Sigmoid colon (tissue), 3 donors: ENCODE results near the gene SSUH2.

ENCODE experiments used
- POLR2A ChIP-seq, 2 donors: fragments of 450-650 bp; IDR thresholded peaks; one replicate each; pipeline ENCODE4 v1.6.1; 2016; ENCODE audit warnings: antibody characterized with exemption in 2 of 2, mild to moderate bottlenecking in 2 of 2, moderate library complexity in 2 of 2
- TF ChIP-seq, protein P1 (sequence below), 4 experiments: fragments of 450-650 bp in 3 of 4; fragments of 200-600 bp in 1 of 4; IDR thresholded peaks; one replicate each; pipeline ENCODE4 v1.5.1; 2016 to 2019; ENCODE audit warnings: antibody characterized with exemption in 4 of 4, mild to moderate bottlenecking in 3 of 4, moderate library complexity in 2 of 4

DNA sequence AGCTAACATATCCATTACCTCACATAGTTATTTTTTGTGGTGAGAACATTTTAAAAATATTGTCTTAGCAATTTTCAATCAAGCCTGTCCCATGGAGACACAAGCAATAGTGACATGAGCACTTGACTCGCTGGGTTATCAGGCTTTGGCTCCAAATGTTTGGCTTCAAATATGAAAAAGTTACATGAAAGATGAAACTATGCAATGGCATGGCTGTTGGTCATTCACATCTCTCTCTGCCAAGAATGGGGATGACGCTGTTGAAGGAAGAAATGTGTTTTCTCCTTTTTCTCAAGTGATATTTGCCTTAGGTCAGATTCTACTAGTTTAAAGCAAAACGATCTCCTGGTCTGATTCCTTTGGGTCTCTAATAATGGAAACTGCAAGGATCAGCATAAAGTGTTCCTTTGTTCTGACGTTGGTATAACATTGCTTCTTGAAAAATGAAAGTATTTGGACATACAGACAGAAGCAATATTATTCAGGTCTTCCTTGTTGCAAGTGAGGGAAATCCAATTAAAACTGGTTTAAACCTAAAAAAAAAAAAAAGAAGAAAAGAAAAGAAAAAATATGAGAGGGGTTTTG, 71.2 kb downstream of the SSUH2 start:
- TF ChIP-seq, protein P1, sequence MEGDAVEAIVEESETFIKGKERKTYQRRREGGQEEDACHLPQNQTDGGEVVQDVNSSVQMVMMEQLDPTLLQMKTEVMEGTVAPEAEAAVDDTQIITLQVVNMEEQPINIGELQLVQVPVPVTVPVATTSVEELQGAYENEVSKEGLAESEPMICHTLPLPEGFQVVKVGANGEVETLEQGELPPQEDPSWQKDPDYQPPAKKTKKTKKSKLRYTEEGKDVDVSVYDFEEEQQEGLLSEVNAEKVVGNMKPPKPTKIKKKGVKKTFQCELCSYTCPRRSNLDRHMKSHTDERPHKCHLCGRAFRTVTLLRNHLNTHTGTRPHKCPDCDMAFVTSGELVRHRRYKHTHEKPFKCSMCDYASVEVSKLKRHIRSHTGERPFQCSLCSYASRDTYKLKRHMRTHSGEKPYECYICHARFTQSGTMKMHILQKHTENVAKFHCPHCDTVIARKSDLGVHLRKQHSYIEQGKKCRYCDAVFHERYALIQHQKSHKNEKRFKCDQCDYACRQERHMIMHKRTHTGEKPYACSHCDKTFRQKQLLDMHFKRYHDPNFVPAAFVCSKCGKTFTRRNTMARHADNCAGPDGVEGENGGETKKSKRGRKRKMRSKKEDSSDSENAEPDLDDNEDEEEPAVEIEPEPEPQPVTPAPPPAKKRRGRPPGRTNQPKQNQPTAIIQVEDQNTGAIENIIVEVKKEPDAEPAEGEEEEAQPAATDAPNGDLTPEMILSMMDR (IDR thresholded peaks at IDR 0.05), result no peak
- TF ChIP-seq POLR2A (IDR thresholded peaks at IDR 0.05), result no peak
